ENCODE data around the gene PSMB8.

The PSMB8 gene

GRCh38 chr6:32852018-32852843, 8.4 kb upstream of the PSMB8 start:
- Histone ChIP-seq H3K4me1 (ENCODE audit: control insufficient read depth, insufficient read depth, low read length) (no peaks in the 10 kb centered on the region; the same call in 1 of the 2 replicates), H3K36me3 (ENCODE audit: control insufficient read depth in 2 of 2, insufficient read depth in 1 of 2, low read length in 2 of 2) (peaks cover 0 to 39% of the 10 kb centered on the region in 2 experiments; a peak in 1 of 3 replicates), H3K9me3 (ENCODE audit: control insufficient read depth, insufficient read depth, low read depth, low read length) (no peaks in the 10 kb centered on the region), H3K4me3 (ENCODE audit: low read depth, low read length) (peak overlapping the region; percentile 85), H3K27ac (ENCODE audit: extremely low read depth, low read depth, low read length) (no peak overlapping the region)
- ChIA-PET CTCF (interaction anchor here (0.7 to 9.5 kb wide), 7 partner anchors 7 to 439 kb away, joined by 3 to 153 read pairs (median 29); partner anchors contain the start of genes PSMB8 and TAP2), POLR2A (interaction anchor here (0.9 to 2.4 kb wide), 8 partner anchors 8 to 120 kb away, joined by 3 to 30 read pairs (median 11); partner anchors contain the start of genes PSMB8 and TAP2)
- TF ChIP-seq ZNF707 (tag by site-specific recombination; IDR thresholded peaks at IDR 0.05) (no peak), ZNF433 (tag by site-specific recombination; IDR thresholded peaks at IDR 0.05; ENCODE audit: low read depth) (no peak), ZNF292 (tag by site-specific recombination; IDR thresholded peaks at IDR 0.05; ENCODE audit: borderline replicate concordance, low read depth) (no peak), ZNF521 (tag by site-specific recombination; IDR thresholded peaks at IDR 0.05) (no peak), PRDM4 (tag by site-specific recombination; IDR thresholded peaks at IDR 0.05) (no peak), ZNF645 (tag by site-specific recombination; IDR thresholded peaks at IDR 0.05) (no peak), ZNF518A (tag by site-specific recombination; conservative IDR thresholded peaks at IDR 0.05; ENCODE audit: low read depth) (no peak), ZNF530 (tag by site-specific recombination; IDR thresholded peaks at IDR 0.05; ENCODE audit: low read depth) (no peak), ZNF785 (tag by site-specific recombination; IDR thresholded peaks at IDR 0.05) (no peak), ZNF544 (tag by site-specific recombination; IDR thresholded peaks at IDR 0.05) (no peak), ZNF394 (tag by site-specific recombination; IDR thresholded peaks at IDR 0.05; ENCODE audit: borderline replicate concordance) (no peak), ZNF510 (tag by site-specific recombination; IDR thresholded peaks at IDR 0.05; ENCODE audit: insufficient replicate concordance) (no peak)

- Histone ChIP-seq H3K36me3 (ENCODE audit: control insufficient read depth in 2 of 2, insufficient read depth in 1 of 2, low read length in 2 of 2) (peaks cover 6 to 47% of the 10 kb centered on the region in 2 experiments; a peak in 2 of 3 replicates), H3K4me1 (ENCODE audit: control insufficient read depth, insufficient read depth, low read length) (no peaks in the 10 kb centered on the region; the same call in 1 of the 2 replicates), H3K4me3 (ENCODE audit: low read depth, low read length) (no peak overlapping the region), H3K9me3 (ENCODE audit: control insufficient read depth, insufficient read depth, low read depth, low read length) (no peaks in the 10 kb centered on the region), H3K27ac (ENCODE audit: extremely low read depth, low read depth, low read length) (no peak overlapping the region)
- ChIA-PET POLR2A (interaction anchor here (0.9 to 2.4 kb wide), 3 partner anchors 10 to 121 kb away, joined by 3 to 11 read pairs (median 5); partner anchors contain the start of gene TAP2), CTCF (interaction anchor here (0.7 to 3.2 kb wide), 8 partner anchors 8 to 438 kb away, joined by 3 to 29 read pairs (median 4); partner anchors contain the start of gene TAP2)
- TF ChIP-seq CTCF (tag by site-specific recombination; IDR thresholded peaks at IDR 0.05) (no peak), ZNF580 (tag by site-specific recombination; IDR thresholded peaks at IDR 0.05) (no peak), ZNF146 (tag by site-specific recombination; IDR thresholded peaks at IDR 0.05) (no peak), EGR2 (tag by site-specific recombination; IDR thresholded peaks at IDR 0.05; ENCODE audit: low read depth) (no peak), ZNF266 (tag by site-specific recombination; IDR thresholded peaks at IDR 0.05; ENCODE audit: low read depth) (no peak), ZNF112 (tag by site-specific recombination; IDR thresholded peaks at IDR 0.05) (no peak), ZNF645 (tag by site-specific recombination; IDR thresholded peaks at IDR 0.05) (no peak), ZNF354C (tag by site-specific recombination; IDR thresholded peaks at IDR 0.05; ENCODE audit: borderline replicate concordance, low read depth) (no peak), ZIC2 (tag by site-specific recombination; IDR thresholded peaks at IDR 0.05) (no peak)
Measured at GRCh38 chr6:32851025-32851424, 7.2 kb upstream of the PSMB8 start.
